Measurements from ENCODE around the gene DPF3. TPM values are rescaled to one million over a fixed set of nuclear protein-coding genes. Genes with fewer than 3 reads are reported as not detected.

The DPF3 gene
- total and polyA plus RNA-seq, 2 of the 13 experiments (the other 11 are each of a cell fraction or from before 2014, with no cell fraction given) = 0.09 to 0.60 TPM

DNA sequence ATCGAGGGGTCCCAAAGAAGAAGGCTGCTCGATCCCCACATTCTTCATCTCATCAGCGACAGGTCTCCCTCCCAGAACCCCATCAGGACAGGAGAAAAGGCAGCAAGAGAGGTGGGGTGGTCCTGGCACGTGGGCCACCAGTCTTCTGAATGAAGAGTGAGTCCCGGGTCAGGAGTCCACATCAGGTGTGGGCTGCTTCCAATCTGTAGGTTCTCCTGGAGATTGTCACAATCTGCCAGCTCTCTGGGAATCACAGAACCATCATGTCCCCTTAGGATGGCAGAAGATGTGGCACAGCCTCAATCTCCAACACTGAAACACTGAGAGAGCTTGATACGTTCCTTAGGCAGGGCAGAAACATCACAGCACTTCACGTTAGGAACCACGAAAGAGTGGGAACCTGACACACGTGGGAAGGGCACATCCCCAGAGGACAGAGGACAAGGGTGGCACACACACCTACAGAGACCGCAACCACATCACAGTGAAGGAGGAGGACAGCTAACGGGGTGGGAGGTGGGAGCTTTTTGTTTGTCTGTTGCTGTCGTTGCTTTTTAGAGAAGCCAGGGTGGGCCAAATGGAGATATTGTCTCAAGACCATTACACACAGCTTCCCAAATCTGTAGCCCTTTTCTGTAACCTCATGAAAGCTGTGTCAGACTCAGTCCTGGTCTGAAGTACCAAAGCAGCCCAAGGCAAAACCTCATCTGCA is 284.5 kb downstream of the DPF3 start:
- DNase-seq (ENCODE audit: low spot score) (no peak), FAIRE-seq (no peak), ATAC-seq (no peak)
- Histone ChIP-seq H2AFZ (ENCODE audit: low read length) (no peak overlapping the region), H3K4me2 (ENCODE audit: low read depth, low read length) (no peak overlapping the region), H3K9ac (ENCODE audit: insufficient read depth, low read depth, low read length) (no peak overlapping the region), H3K79me2 (ENCODE audit: insufficient read depth, low read length) (no peaks in the 10 kb centered on the region), H3K27ac (ENCODE audit: extremely low read length, insufficient read depth, low read length) (no peak overlapping the region), H3K9me3 (ENCODE audit: low read length) (no peaks in the 10 kb centered on the region), H3K4me3 (replicated peaks in 1 of 3; ENCODE audit: insufficient read depth in 1 of 3, low read depth in 2 of 3, low read length in 3 of 3) (no peak overlapping the region), H4K20me1 (ENCODE audit: insufficient read depth, low read length) (no peaks in the 10 kb centered on the region), H3K36me3 (replicated peaks in 1 of 2; ENCODE audit: control insufficient read depth in 1 of 2, insufficient read depth in 2 of 2, low read length in 2 of 2) (no peaks in the 10 kb centered on the region), H3K27me3 (ENCODE audit: control insufficient read depth in 1 of 2, insufficient read depth in 2 of 2, low read length in 2 of 2) (peaks cover 2 to 34% of the 10 kb centered on the region in 2 experiments; a peak in 4 of 5 replicates), H3K4me1 (ENCODE audit: insufficient read depth, low read length) (no peaks in the 10 kb centered on the region)
- TF ChIP-seq ZNF780A (CRISPR knock-in tag; IDR thresholded peaks at IDR 0.05) (no peak), NBN (conservative IDR thresholded peaks at IDR 0.05) (no peak), KLF15 (CRISPR knock-in tag; IDR thresholded peaks at IDR 0.05; ENCODE audit: borderline replicate concordance) (no peak), CREM (IDR thresholded peaks at IDR 0.05) (no peak), CREM (CRISPR knock-in tag; IDR thresholded peaks at IDR 0.05) (no peak)
- ChIA-PET POLR2A (no interaction called here), CTCF (ENCODE audit: low intra/inter-chr PET ratio, low total read pairs) (no interaction called here)
- no TSS peak for BruUV-seq (replicated peaks)
- in situ Hi-C loops (cut with HindIII; ENCODE audit: extremely low pct_ligation_motif_present, low pct_unique_long_range_greater_than_20kb) (no loop called here), intact Hi-C loops (cut with micrococcal nuclease; ENCODE audit: unreplicated experiment) (no loop called here)
- 18% methylated on average over 9 of the region's 12 CpGs for WGBS (ENCODE audit: low lambda C conversion rate)

DNA sequence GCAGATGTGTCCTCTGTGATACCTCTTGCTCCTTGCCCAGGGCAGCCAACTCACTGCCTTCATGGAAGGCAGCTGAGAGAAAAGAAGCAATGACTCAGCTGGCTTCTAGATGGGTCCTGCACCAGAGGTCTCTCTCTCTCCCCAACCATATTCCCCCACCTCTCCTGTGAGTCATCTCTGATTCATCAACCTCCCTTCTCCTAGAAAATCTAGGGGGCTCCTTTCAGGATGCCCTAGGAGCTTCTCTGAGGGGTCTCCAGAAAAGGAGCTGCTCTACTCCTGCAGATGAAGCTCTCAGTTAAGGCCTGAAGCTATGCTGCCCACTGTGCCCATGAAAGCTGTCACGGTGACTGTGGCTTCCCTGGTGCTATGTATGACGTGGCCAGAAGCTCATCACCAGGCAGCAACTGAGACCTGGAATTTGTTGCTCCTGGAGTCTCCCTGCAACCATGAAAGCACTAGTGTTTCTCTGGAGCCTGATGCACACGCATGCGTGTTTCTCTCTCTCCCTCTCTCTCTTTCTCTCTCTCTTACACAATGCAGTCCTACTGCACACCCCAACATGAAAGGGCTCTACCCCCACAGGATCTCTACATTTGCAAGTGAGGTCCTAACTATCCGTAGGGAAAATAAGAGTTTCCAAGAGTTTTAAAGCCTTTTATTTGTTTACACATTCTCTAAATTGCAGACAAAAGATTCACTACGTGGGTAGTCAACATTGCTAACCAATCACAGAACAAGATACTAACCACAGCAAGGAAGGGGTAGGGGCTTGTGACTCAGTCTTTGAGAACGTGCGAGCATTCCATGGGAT is 285.3 kb downstream of the DPF3 start:
- H3K27me3 ChIP-seq (ENCODE audit: control insufficient read depth in 1 of 2, insufficient read depth in 2 of 2, low read length in 2 of 2) = peaks cover 4 to 42% of the 10 kb centered on the region in 2 experiments; a peak in 4 of 5 replicates
- POLR2A ChIA-PET = no interaction called here
- H3K27ac ChIP-seq (ENCODE audit: extremely low read length, insufficient read depth, low read length) = no peak overlapping the region
- DNase-seq (ENCODE audit: low spot score) (no peak), FAIRE-seq (no peak), ATAC-seq (no peak)
- H3K4me2 ChIP-seq (ENCODE audit: low read depth, low read length) = no peak overlapping the region
- no peaks in the 10 kb centered on the region for H3K4me1 ChIP-seq (ENCODE audit: insufficient read depth, low read length)
- H3K79me2 ChIP-seq (ENCODE audit: insufficient read depth, low read length) = no peaks in the 10 kb centered on the region
- 0 out of 2 replicates have a peak, but pooled peaks have one; percentile 48 for TF ChIP-seq CREB1 (IDR thresholded peaks at IDR 0.05)
- no peak for TF ChIP-seq CREB1 (CRISPR knock-in tag; IDR thresholded peaks at IDR 0.05)
- TF ChIP-seq, protein P1, sequence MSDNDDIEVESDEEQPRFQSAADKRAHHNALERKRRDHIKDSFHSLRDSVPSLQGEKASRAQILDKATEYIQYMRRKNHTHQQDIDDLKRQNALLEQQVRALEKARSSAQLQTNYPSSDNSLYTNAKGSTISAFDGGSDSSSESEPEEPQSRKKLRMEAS (IDR thresholded peaks at IDR 0.05) = no peak
- no peak overlapping the region for H2AFZ ChIP-seq (ENCODE audit: low read length)
- 2% methylated on average over 6 of the region's 8 CpGs for WGBS (ENCODE audit: low lambda C conversion rate)
- no peaks in the 10 kb centered on the region for H4K20me1 ChIP-seq (ENCODE audit: insufficient read depth, low read length)
- H3K36me3 ChIP-seq (replicated peaks in 1 of 2; ENCODE audit: control insufficient read depth in 1 of 2, insufficient read depth in 2 of 2, low read length in 2 of 2) = no peaks in the 10 kb centered on the region
- in situ Hi-C loops (cut with HindIII; ENCODE audit: extremely low pct_ligation_motif_present, low pct_unique_long_range_greater_than_20kb) (no loop called here), intact Hi-C loops (cut with micrococcal nuclease; ENCODE audit: unreplicated experiment) (no loop called here)
- H3K4me3 ChIP-seq (replicated peaks in 1 of 3; ENCODE audit: insufficient read depth in 1 of 3, low read depth in 2 of 3, low read length in 3 of 3) = no peak overlapping the region
- no peaks in the 10 kb centered on the region for H3K9me3 ChIP-seq (ENCODE audit: low read length)
- CTCF ChIA-PET (ENCODE audit: low intra/inter-chr PET ratio, low total read pairs) = no interaction called here
- H3K9ac ChIP-seq (ENCODE audit: insufficient read depth, low read depth, low read length) = no peak overlapping the region
- BruUV-seq (replicated peaks) = no TSS peak
